HCT116 (cell line): ENCODE results near the gene RRM1. TPM values are rescaled to one million over a fixed set of nuclear protein-coding genes. Genes with fewer than 3 reads are reported as not detected.

Experiments used
- ATAC-seq: fragments of 200-7000 bp; cut with Tn5 transposase; 2 replicates; pipeline ENCODE4 v1.9.1; 2020; ENCODE audit warnings: mild to moderate bottlenecking, moderate library complexity
- BruUV-seq: library from RNA; stranded (reverse); fragments of 400-500 nt; replicated peaks from 2 replicates; lab custom pipeline; 2021; lab: Mats Ljungman, UMichigan
- CTCF ChIA-PET: fragments of 300-600 bp; sonication (Branson Sonifier 250); formaldehyde crosslinking; loops from one replicate; lab custom pipeline; 2021; ENCODE audit warnings: antibody characterized with exemption; lab: Charles Lee
- POLR2A ChIA-PET: fragments of 300-600, 350-600 bp; sonication (Branson Sonifier 250); formaldehyde crosslinking; loops from one replicate; lab custom pipeline; 2021; ENCODE audit warnings: antibody characterized with exemption; lab: Charles Lee
- RAD21 ChIA-PET, 2 experiments: fragments of 300-600 bp; sonication (Branson Sonifier 250); formaldehyde crosslinking; loops; one replicate each; lab custom pipeline; 2023; ENCODE audit warnings: low total read pairs in 2 of 2; ENCODE audit not compliant: uncharacterized antibody in 2 of 2, unreplicated experiment in 2 of 2, low non-redundant PET in 1 of 2; lab: Charles Lee
- DNase-seq: peaks from one replicate; pipeline ENCODE4 v3.0.0-alpha.2; 2010; ENCODE audit warnings: low read depth, low spot score
- H2AFZ ChIP-seq: fragments of 200-600 bp; shearing (Covaris generic), sonication (generic); 2 replicates; pipeline ENCODE4 v1.6.1; 2017; ENCODE audit warnings: low read depth, mixed run types, mixed read lengths, antibody characterized with exemption, low read length; ENCODE audit not compliant: poor library complexity, severe bottlenecking
- H3K27ac ChIP-seq: 2 replicates; pipeline ENCODE4 v1.5.1; 2012; ENCODE audit warnings: low read depth, low read length
- H3K27me3 ChIP-seq: fragments of 200-600 bp; sonication (generic); 2 replicates; pipeline ENCODE4 v1.6.1; 2016; ENCODE audit warnings: mixed run types, low read length, mixed read lengths; ENCODE audit not compliant: insufficient read depth
- H3K36me3 ChIP-seq, 2 experiments: fragments of 200-500 bp in 1 of 2; fragments of 200-600 bp in 1 of 2; sonication (Bioruptor generic) in 1 of 2; sonication (generic) in 1 of 2; 2 replicates each; pipeline versions ENCODE4 v1.5.1 to v1.6.1; 2014 to 2016; ENCODE audit warnings: low read length in 2 of 2, inconsistent platforms in 1 of 2, mixed read lengths in 1 of 2, mixed run types in 1 of 2; ENCODE audit not compliant: insufficient read depth in 2 of 2, control insufficient read depth in 1 of 2
- H3K4me1 ChIP-seq, 2 experiments: fragments of 200-600 bp in 1 of 2; sonication (generic) in 1 of 2; 2 replicates each; pipeline versions ENCODE4 v1.5.1 to v1.6.1; 2012 to 2017; ENCODE audit warnings: low read length in 2 of 2, inconsistent platforms in 1 of 2, mild to moderate bottlenecking in 1 of 2, mixed read lengths in 1 of 2, mixed run types in 1 of 2, moderate library complexity in 1 of 2; ENCODE audit not compliant: insufficient read depth in 2 of 2, control insufficient read depth in 1 of 2
- H3K4me2 ChIP-seq: fragments of 200-600 bp; sonication (generic); 2 replicates; pipeline ENCODE4 v1.6.1; 2017; ENCODE audit warnings: mixed run types, low read length, mixed read lengths
- H3K4me3 ChIP-seq, 2 experiments: fragments of 200-600 bp in 1 of 2; sonication (generic) in 1 of 2; replicated peaks in 1 of 2; 2 replicates each; pipeline ENCODE4 v1.5.1; 2011 to 2016; ENCODE audit warnings: low read length in 2 of 2, control low read depth in 1 of 2, low read depth in 1 of 2, mild to moderate bottlenecking in 1 of 2, mixed read lengths in 1 of 2, mixed run types in 1 of 2
- H3K79me2 ChIP-seq: fragments of 200-600 bp; sonication (generic); 2 replicates; pipeline ENCODE4 v1.6.1; 2017; ENCODE audit warnings: mild to moderate bottlenecking, mixed run types, low read length, moderate library complexity, mixed read lengths; ENCODE audit not compliant: insufficient read depth
- H3K9ac ChIP-seq: fragments of 200-600 bp; sonication (generic); 2 replicates; pipeline ENCODE4 v1.6.1; 2016; ENCODE audit warnings: low read length, mixed read lengths
- H3K9me2 ChIP-seq: fragments of 200-600 bp; sonication (generic), shearing (Covaris generic); 2 replicates; pipeline ENCODE4 v1.6.1; 2017; ENCODE audit warnings: mixed run types, mild to moderate bottlenecking, moderate library complexity; ENCODE audit not compliant: insufficient read depth
- H3K9me3 ChIP-seq, 2 experiments: fragments of 200-500 bp in 1 of 2; fragments of 200-600 bp in 1 of 2; sonication (Bioruptor generic) in 1 of 2; sonication (generic) in 1 of 2; 2 replicates each; pipeline ENCODE4 v1.6.1; 2014 to 2017; ENCODE audit warnings: low read length in 2 of 2, mixed read lengths in 2 of 2, inconsistent platforms in 1 of 2, low read depth in 1 of 2, mild to moderate bottlenecking in 1 of 2, mixed run types in 1 of 2, moderate library complexity in 1 of 2; ENCODE audit not compliant: control insufficient read depth in 1 of 2, insufficient read depth in 1 of 2
- H4K20me1 ChIP-seq: fragments of 200-600 bp; sonication (generic), shearing (Covaris generic); 2 replicates; pipeline ENCODE4 v1.6.1; 2017; ENCODE audit warnings: mixed run types, mild to moderate bottlenecking, moderate library complexity; ENCODE audit not compliant: insufficient read depth
- CBX3 ChIP-seq: IDR thresholded peaks from 2 replicates; pipeline ENCODE4 v1.6.1; 2012; ENCODE audit warnings: low read depth
- CEBPB ChIP-seq: IDR thresholded peaks from 2 replicates; pipeline ENCODE4 v1.6.1; 2012; ENCODE audit warnings: low read depth
- EGR1 ChIP-seq: IDR thresholded peaks from 2 replicates; pipeline ENCODE4 v1.6.1; 2012; ENCODE audit warnings: low read depth
- ELF1 ChIP-seq: IDR thresholded peaks from 2 replicates; pipeline ENCODE4 v1.6.1; 2012; ENCODE audit warnings: low read depth, borderline replicate concordance
- FOSL1 ChIP-seq: IDR thresholded peaks from 2 replicates; pipeline ENCODE4 v1.6.1; 2012; ENCODE audit warnings: low read depth
- JUND ChIP-seq: IDR thresholded peaks from 2 replicates; pipeline ENCODE4 v1.6.1; 2012
- POLR2A ChIP-seq: IDR thresholded peaks from 2 replicates; pipeline ENCODE4 v1.7.0; 2011; ENCODE audit warnings: borderline replicate concordance; ENCODE audit not compliant: insufficient read depth, insufficient read length; ENCODE audit errors: extremely low read depth
- POLR2AphosphoS5 ChIP-seq: IDR thresholded peaks from 2 replicates; pipeline ENCODE4 v1.6.1; 2011; ENCODE audit warnings: mild to moderate bottlenecking, low read depth, low read length, moderate library complexity
- RAD21 ChIP-seq: IDR thresholded peaks from 2 replicates; pipeline ENCODE4 v1.6.1; 2012; ENCODE audit warnings: low read depth, mild to moderate bottlenecking
- SP1 ChIP-seq: IDR thresholded peaks from 2 replicates; pipeline ENCODE4 v1.6.1; 2012; ENCODE audit warnings: low read depth
- SRF ChIP-seq: IDR thresholded peaks from 2 replicates; pipeline ENCODE4 v1.6.1; 2012; ENCODE audit warnings: low read depth
- TCF7L2 ChIP-seq: IDR thresholded peaks from 2 replicates; pipeline ENCODE4 v1.7.0; 2011; ENCODE audit warnings: borderline replicate concordance, inconsistent platforms; ENCODE audit not compliant: insufficient read depth, insufficient read length; ENCODE audit errors: extremely low read depth
- ZNF274 ChIP-seq: fragments of 200-500 bp; sonication (Bioruptor generic); IDR thresholded peaks from 2 replicates; pipeline ENCODE4 v1.6.1; 2014; ENCODE audit warnings: mild to moderate bottlenecking, low read depth, low read length, inconsistent platforms
- intact Hi-C: fragments of 100-400 bp; cut with micrococcal nuclease; formaldehyde crosslinking; loops from 2 replicates; pipeline ENCODE4 v1.10.0; 2022
- total RNA-seq: library from RNA; stranded (reverse); gene quantifications from one replicate; pipeline ENCODE4 v1.2.1, GENCODE V29; 2021; ENCODE audit not compliant: unreplicated experiment
- TF ChIP-seq, protein P1 (sequence below): IDR thresholded peaks from 2 replicates; pipeline ENCODE4 v1.6.1; 2012; ENCODE audit warnings: low read depth
- TF ChIP-seq, protein P2 (sequence below), 3 experiments: fragments of 200-600 bp in 1 of 3; sonication (generic) in 1 of 3; IDR thresholded peaks in 2 of 3; conservative IDR thresholded peaks in 1 of 3; 2 replicates each; pipeline ENCODE4 v1.5.1; 2012 to 2017; ENCODE audit warnings: low read depth in 2 of 3, low read length in 2 of 3, antibody characterized with exemption in 1 of 3, borderline replicate concordance in 1 of 3, control low read depth in 1 of 3, mild to moderate bottlenecking in 1 of 3, mixed read lengths in 1 of 3, mixed run types in 1 of 3, moderate library complexity in 1 of 3; ENCODE audit not compliant: insufficient read depth in 1 of 3
- TF ChIP-seq, protein P3 (sequence below): IDR thresholded peaks from 2 replicates; pipeline ENCODE4 v1.6.1; 2011; ENCODE audit warnings: mild to moderate bottlenecking, low read length, moderate library complexity; ENCODE audit not compliant: insufficient replicate concordance; ENCODE audit errors: extremely low read depth
- TF ChIP-seq, protein P4 (sequence below): IDR thresholded peaks from 2 replicates; pipeline ENCODE4 v1.6.1; 2012

The RRM1 gene
- total RNA-seq, 1 experiment from 2014 or later: 134 TPM

DNA sequence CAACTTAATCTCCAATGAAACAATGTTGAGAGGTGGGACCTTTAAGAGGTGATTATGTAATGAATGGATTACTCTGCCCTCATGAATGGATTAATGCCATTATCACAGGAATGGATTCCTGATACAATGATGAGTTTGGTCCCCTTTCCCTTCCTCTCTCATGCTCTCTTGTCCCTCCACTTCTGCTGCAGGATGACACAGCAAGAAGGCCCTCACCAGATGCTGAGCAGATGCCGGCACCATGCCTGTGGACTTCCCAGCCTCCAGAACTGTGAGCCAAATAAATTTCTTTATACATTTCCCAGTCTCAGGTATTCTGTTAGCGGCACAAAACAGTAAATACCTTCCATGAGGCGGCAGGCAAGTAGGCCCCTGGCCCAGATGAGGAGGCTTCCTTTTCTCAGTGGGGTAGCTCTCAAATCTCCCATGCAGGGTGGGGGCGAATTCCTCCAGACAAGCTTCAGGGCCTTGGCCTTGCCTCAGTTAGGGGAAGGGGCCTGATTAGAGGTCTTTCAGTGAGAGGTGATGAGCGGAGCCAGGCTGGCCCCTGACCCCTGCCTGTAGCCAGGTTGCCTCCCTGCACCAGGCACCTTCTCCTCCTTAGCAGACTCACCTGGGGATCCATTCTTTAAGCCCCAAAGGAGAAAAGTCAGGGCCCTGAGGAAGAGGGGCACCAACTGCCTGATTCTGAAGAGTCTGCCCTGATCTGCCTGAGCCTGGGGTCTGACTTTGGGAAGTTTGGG lies 86.0 kb downstream of the RRM1 start:
- RAD21 ChIA-PET: no interaction called here
- H3K27ac ChIP-seq: no peak overlapping the region
- H3K79me2 ChIP-seq: no peaks in the 10 kb centered on the region
- ATAC-seq: no peak
- no peaks in the 10 kb centered on the region for H3K36me3 ChIP-seq
- POLR2A ChIA-PET: no interaction called here
- H3K9me3 ChIP-seq: no peaks in the 10 kb centered on the region
- CTCF ChIA-PET: interaction anchor here (1.5 kb wide), 1 partner anchor 386 kb away, joined by 4 read pairs; no protein-coding TSS in a partner anchor
- peaks cover 3 to 6% of the 10 kb centered on the region in 2 experiments; a peak in 3 of 4 replicates for H3K4me1 ChIP-seq
- H3K9me2 ChIP-seq: no peaks in the 10 kb centered on the region
- TF ChIP-seq SRF: no peak
- TF ChIP-seq SP1: no peak
- TF ChIP-seq, protein P1, sequence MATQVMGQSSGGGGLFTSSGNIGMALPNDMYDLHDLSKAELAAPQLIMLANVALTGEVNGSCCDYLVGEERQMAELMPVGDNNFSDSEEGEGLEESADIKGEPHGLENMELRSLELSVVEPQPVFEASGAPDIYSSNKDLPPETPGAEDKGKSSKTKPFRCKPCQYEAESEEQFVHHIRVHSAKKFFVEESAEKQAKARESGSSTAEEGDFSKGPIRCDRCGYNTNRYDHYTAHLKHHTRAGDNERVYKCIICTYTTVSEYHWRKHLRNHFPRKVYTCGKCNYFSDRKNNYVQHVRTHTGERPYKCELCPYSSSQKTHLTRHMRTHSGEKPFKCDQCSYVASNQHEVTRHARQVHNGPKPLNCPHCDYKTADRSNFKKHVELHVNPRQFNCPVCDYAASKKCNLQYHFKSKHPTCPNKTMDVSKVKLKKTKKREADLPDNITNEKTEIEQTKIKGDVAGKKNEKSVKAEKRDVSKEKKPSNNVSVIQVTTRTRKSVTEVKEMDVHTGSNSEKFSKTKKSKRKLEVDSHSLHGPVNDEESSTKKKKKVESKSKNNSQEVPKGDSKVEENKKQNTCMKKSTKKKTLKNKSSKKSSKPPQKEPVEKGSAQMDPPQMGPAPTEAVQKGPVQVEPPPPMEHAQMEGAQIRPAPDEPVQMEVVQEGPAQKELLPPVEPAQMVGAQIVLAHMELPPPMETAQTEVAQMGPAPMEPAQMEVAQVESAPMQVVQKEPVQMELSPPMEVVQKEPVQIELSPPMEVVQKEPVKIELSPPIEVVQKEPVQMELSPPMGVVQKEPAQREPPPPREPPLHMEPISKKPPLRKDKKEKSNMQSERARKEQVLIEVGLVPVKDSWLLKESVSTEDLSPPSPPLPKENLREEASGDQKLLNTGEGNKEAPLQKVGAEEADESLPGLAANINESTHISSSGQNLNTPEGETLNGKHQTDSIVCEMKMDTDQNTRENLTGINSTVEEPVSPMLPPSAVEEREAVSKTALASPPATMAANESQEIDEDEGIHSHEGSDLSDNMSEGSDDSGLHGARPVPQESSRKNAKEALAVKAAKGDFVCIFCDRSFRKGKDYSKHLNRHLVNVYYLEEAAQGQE: no peak
- TF ChIP-seq EGR1: no peak
- TF ChIP-seq, protein P2, sequence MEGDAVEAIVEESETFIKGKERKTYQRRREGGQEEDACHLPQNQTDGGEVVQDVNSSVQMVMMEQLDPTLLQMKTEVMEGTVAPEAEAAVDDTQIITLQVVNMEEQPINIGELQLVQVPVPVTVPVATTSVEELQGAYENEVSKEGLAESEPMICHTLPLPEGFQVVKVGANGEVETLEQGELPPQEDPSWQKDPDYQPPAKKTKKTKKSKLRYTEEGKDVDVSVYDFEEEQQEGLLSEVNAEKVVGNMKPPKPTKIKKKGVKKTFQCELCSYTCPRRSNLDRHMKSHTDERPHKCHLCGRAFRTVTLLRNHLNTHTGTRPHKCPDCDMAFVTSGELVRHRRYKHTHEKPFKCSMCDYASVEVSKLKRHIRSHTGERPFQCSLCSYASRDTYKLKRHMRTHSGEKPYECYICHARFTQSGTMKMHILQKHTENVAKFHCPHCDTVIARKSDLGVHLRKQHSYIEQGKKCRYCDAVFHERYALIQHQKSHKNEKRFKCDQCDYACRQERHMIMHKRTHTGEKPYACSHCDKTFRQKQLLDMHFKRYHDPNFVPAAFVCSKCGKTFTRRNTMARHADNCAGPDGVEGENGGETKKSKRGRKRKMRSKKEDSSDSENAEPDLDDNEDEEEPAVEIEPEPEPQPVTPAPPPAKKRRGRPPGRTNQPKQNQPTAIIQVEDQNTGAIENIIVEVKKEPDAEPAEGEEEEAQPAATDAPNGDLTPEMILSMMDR (IDR thresholded peaks at IDR 0.05 in 2 of 3, conservative IDR thresholded peaks at IDR 0.05 in 1 of 3; ENCODE audit: borderline replicate concordance in 1 of 3, insufficient read depth in 1 of 3, low read depth in 2 of 3, low read length in 2 of 3): no peak
- no peak for TF ChIP-seq CEBPB
- no peak for TF ChIP-seq TCF7L2
- TF ChIP-seq ELF1: no peak
- TF ChIP-seq JUND: no peak
- no peak for TF ChIP-seq ZNF274
- TF ChIP-seq, protein P3, sequence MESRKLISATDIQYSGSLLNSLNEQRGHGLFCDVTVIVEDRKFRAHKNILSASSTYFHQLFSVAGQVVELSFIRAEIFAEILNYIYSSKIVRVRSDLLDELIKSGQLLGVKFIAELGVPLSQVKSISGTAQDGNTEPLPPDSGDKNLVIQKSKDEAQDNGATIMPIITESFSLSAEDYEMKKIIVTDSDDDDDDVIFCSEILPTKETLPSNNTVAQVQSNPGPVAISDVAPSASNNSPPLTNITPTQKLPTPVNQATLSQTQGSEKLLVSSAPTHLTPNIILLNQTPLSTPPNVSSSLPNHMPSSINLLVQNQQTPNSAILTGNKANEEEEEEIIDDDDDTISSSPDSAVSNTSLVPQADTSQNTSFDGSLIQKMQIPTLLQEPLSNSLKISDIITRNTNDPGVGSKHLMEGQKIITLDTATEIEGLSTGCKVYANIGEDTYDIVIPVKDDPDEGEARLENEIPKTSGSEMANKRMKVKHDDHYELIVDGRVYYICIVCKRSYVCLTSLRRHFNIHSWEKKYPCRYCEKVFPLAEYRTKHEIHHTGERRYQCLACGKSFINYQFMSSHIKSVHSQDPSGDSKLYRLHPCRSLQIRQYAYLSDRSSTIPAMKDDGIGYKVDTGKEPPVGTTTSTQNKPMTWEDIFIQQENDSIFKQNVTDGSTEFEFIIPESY: no peak
- no peak for TF ChIP-seq FOSL1
- TF ChIP-seq, protein P4, sequence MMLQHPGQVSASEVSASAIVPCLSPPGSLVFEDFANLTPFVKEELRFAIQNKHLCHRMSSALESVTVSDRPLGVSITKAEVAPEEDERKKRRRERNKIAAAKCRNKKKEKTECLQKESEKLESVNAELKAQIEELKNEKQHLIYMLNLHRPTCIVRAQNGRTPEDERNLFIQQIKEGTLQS: no peak
- TF ChIP-seq RAD21: no peak
- no peak for TF ChIP-seq POLR2AphosphoS5
- TF ChIP-seq CBX3: no peak
- TF ChIP-seq POLR2A: no peak
- H4K20me1 ChIP-seq: no peaks in the 10 kb centered on the region
- H3K4me3 ChIP-seq: no peak overlapping the region
- H2AFZ ChIP-seq: no peak overlapping the region
- no peaks in the 10 kb centered on the region for H3K27me3 ChIP-seq
- intact Hi-C loops: no loop called here
- H3K4me2 ChIP-seq: no peak overlapping the region
- H3K9ac ChIP-seq: no peak overlapping the region
- no TSS peak for BruUV-seq
- DNase-seq: no peak
